K562 (cell line): Measurements from ENCODE around the gene CACNA2D2. TPM values are rescaled to one million over a fixed set of nuclear protein-coding genes. Genes with fewer than 3 reads are reported as not detected.

Source experiments
- BRF1 ChIP-seq: IDR thresholded peaks from 3 replicates; pipeline ENCODE4 v1.6.1; 2011; ENCODE audit warnings: borderline replicate concordance, mild to moderate bottlenecking; ENCODE audit not compliant: insufficient read length; ENCODE audit errors: extremely low read depth
- CREBBP ChIP-seq: IDR thresholded peaks from one replicate; pipeline ENCODE4 v1.6.1; 2012; ENCODE audit warnings: low read depth, mild to moderate bottlenecking, control low read depth, inconsistent platforms, low read length
- GTF2B ChIP-seq: IDR thresholded peaks from 2 replicates; pipeline ENCODE4 v1.6.1; 2011; ENCODE audit not compliant: insufficient read length; ENCODE audit errors: extremely low read depth
- MAFF ChIP-seq: IDR thresholded peaks from 2 replicates; pipeline ENCODE4 v1.6.1; 2012; ENCODE audit warnings: low read length, improper control_type of control experiment
- TFE3 ChIP-seq: fragments of 450-650 bp; formaldehyde crosslinking; IDR thresholded peaks from 2 replicates; pipeline ENCODE4 v1.4.0; 2020; ENCODE audit warnings: mild to moderate bottlenecking, mixed read lengths
- TGIF2 ChIP-seq: sonication (generic); formaldehyde crosslinking; IDR thresholded peaks from 2 replicates; pipeline ENCODE4 v1.8.1; 2022; ENCODE audit warnings: mild to moderate bottlenecking, missing genetic modification reagents, moderate library complexity
- TRIM24 ChIP-seq, 2 experiments: fragments of 450-650 bp; IDR thresholded peaks; 2 replicates each; pipeline ENCODE4 v1.6.1; 2016
- ZBTB8A ChIP-seq: fragments of 450-650 bp; IDR thresholded peaks from 2 replicates; pipeline ENCODE4 v1.6.1; 2018; ENCODE audit warnings: mild to moderate bottlenecking, moderate library complexity; ENCODE audit not compliant: partially characterized antibody
- ZNF133 ChIP-seq: fragments of 250-450 bp; sonication (Bioruptor Pico); IDR thresholded peaks from 2 replicates; pipeline ENCODE4 v1.4.0; 2020; ENCODE audit warnings: mild to moderate bottlenecking
- ZNF232 ChIP-seq: sonication (generic); formaldehyde crosslinking; IDR thresholded peaks from 2 replicates; pipeline ENCODE4 v1.8.0; 2022; ENCODE audit warnings: mild to moderate bottlenecking, missing genetic modification reagents
- ZNF696 ChIP-seq: fragments of 250-450 bp; sonication (Bioruptor Pico); conservative IDR thresholded peaks from 2 replicates; pipeline ENCODE4 v1.4.0; 2020; ENCODE audit warnings: mild to moderate bottlenecking, moderate library complexity
- polyA plus RNA-seq, 8 experiments: library from polyadenylated mRNA; depleted of rRNA in 4 of 8; stranded (reverse) in 5 of 8; unstranded in 3 of 8; fragments of >200 nt; fragmentation: Nextera tagmentation in 2 of 8; fragmentation: Illumina TruSeq in 1 of 8; extraction: Ambion mirVana in 2 of 8; extraction: Trizol in 1 of 8; gene quantifications; 2 replicates each; pipeline versions ENCODE4 v1.2.1 to v1.2.3, GENCODE V29; 2011 to 2014; ENCODE audit warnings: inconsistent platforms in 1 of 8, missing spikeins in 1 of 8
- total RNA-seq, 7 experiments: library from RNA; depleted of rRNA in 6 of 7; stranded (reverse); fragments of >200 nt in 6 of 7; fragmentation: Illumina TruSeq in 2 of 7; extraction: Trizol in 2 of 7; gene quantifications; 2 replicates each; pipeline versions ENCODE4 v1.2.1 to v1.2.3, GENCODE V29; 2011 to 2021; ENCODE audit warnings: low replicate concordance in 1 of 7
- TF ChIP-seq, protein P1 (sequence below): fragments of 450-650 bp; IDR thresholded peaks from 2 replicates; pipeline ENCODE4 v1.6.1; 2016; ENCODE audit warnings: mild to moderate bottlenecking, moderate library complexity
- TF ChIP-seq, protein P2 (sequence below): fragments of 250-450 bp; sonication (Bioruptor Pico); IDR thresholded peaks from 2 replicates; pipeline ENCODE4 v1.8.0; 2022; ENCODE audit warnings: inconsistent platforms, mild to moderate bottlenecking, moderate library complexity, borderline replicate concordance

The CACNA2D2 gene
- total and polyA plus RNA-seq, 9 of the 15 experiments (the other 6 are each of a cell fraction or from before 2014, with no cell fraction given), result 0.11 to 0.58 (median 0.36) TPM; not detected in 2

GRCh38 chr3:50336452-50337174 lies 166.8 kb downstream of the CACNA2D2 start (continued):
- TF ChIP-seq, protein P1, sequence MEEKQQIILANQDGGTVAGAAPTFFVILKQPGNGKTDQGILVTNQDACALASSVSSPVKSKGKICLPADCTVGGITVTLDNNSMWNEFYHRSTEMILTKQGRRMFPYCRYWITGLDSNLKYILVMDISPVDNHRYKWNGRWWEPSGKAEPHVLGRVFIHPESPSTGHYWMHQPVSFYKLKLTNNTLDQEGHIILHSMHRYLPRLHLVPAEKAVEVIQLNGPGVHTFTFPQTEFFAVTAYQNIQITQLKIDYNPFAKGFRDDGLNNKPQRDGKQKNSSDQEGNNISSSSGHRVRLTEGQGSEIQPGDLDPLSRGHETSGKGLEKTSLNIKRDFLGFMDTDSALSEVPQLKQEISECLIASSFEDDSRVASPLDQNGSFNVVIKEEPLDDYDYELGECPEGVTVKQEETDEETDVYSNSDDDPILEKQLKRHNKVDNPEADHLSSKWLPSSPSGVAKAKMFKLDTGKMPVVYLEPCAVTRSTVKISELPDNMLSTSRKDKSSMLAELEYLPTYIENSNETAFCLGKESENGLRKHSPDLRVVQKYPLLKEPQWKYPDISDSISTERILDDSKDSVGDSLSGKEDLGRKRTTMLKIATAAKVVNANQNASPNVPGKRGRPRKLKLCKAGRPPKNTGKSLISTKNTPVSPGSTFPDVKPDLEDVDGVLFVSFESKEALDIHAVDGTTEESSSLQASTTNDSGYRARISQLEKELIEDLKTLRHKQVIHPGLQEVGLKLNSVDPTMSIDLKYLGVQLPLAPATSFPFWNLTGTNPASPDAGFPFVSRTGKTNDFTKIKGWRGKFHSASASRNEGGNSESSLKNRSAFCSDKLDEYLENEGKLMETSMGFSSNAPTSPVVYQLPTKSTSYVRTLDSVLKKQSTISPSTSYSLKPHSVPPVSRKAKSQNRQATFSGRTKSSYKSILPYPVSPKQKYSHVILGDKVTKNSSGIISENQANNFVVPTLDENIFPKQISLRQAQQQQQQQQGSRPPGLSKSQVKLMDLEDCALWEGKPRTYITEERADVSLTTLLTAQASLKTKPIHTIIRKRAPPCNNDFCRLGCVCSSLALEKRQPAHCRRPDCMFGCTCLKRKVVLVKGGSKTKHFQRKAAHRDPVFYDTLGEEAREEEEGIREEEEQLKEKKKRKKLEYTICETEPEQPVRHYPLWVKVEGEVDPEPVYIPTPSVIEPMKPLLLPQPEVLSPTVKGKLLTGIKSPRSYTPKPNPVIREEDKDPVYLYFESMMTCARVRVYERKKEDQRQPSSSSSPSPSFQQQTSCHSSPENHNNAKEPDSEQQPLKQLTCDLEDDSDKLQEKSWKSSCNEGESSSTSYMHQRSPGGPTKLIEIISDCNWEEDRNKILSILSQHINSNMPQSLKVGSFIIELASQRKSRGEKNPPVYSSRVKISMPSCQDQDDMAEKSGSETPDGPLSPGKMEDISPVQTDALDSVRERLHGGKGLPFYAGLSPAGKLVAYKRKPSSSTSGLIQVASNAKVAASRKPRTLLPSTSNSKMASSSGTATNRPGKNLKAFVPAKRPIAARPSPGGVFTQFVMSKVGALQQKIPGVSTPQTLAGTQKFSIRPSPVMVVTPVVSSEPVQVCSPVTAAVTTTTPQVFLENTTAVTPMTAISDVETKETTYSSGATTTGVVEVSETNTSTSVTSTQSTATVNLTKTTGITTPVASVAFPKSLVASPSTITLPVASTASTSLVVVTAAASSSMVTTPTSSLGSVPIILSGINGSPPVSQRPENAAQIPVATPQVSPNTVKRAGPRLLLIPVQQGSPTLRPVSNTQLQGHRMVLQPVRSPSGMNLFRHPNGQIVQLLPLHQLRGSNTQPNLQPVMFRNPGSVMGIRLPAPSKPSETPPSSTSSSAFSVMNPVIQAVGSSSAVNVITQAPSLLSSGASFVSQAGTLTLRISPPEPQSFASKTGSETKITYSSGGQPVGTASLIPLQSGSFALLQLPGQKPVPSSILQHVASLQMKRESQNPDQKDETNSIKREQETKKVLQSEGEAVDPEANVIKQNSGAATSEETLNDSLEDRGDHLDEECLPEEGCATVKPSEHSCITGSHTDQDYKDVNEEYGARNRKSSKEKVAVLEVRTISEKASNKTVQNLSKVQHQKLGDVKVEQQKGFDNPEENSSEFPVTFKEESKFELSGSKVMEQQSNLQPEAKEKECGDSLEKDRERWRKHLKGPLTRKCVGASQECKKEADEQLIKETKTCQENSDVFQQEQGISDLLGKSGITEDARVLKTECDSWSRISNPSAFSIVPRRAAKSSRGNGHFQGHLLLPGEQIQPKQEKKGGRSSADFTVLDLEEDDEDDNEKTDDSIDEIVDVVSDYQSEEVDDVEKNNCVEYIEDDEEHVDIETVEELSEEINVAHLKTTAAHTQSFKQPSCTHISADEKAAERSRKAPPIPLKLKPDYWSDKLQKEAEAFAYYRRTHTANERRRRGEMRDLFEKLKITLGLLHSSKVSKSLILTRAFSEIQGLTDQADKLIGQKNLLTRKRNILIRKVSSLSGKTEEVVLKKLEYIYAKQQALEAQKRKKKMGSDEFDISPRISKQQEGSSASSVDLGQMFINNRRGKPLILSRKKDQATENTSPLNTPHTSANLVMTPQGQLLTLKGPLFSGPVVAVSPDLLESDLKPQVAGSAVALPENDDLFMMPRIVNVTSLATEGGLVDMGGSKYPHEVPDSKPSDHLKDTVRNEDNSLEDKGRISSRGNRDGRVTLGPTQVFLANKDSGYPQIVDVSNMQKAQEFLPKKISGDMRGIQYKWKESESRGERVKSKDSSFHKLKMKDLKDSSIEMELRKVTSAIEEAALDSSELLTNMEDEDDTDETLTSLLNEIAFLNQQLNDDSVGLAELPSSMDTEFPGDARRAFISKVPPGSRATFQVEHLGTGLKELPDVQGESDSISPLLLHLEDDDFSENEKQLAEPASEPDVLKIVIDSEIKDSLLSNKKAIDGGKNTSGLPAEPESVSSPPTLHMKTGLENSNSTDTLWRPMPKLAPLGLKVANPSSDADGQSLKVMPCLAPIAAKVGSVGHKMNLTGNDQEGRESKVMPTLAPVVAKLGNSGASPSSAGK, result no peak
- TF ChIP-seq, protein P2, sequence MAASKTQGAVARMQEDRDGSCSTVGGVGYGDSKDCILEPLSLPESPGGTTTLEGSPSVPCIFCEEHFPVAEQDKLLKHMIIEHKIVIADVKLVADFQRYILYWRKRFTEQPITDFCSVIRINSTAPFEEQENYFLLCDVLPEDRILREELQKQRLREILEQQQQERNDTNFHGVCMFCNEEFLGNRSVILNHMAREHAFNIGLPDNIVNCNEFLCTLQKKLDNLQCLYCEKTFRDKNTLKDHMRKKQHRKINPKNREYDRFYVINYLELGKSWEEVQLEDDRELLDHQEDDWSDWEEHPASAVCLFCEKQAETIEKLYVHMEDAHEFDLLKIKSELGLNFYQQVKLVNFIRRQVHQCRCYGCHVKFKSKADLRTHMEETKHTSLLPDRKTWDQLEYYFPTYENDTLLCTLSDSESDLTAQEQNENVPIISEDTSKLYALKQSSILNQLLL (CRISPR knock-in tag), result no peak
- no peak for TF ChIP-seq ZBTB8A
- no peak for TF ChIP-seq CREBBP
- no peak for TF ChIP-seq ZNF133 (CRISPR knock-in tag)
- TF ChIP-seq TGIF2 (CRISPR knock-in tag), result no peak
- no peak for TF ChIP-seq ZNF232 (CRISPR knock-in tag)
- no peak for TF ChIP-seq BRF1
- TF ChIP-seq TRIM24 (IDR thresholded peaks at IDR 0.05), result no peak
- TF ChIP-seq GTF2B, result no peak
- TF ChIP-seq ZNF696, result no peak
- no peak for TF ChIP-seq TFE3 (CRISPR knock-in tag)
- TF ChIP-seq MAFF, result no peak
